ENCODE data around the gene UGT1A10. TPM values are rescaled to one million over a fixed set of nuclear protein-coding genes. Genes with fewer than 3 reads are reported as not detected.
"Not testable (repeated sequence)": the region's sequence is repeated elsewhere in the genome, so short reads cannot be mapped to it uniquely, and the experiment has no call there.

The UGT1A10 gene
- polyA plus RNA-seq, 1 donor, result not detected

- DNase-seq, result no peak
Observed at GRCh38 chr2:233743464-233744259, 107.4 kb downstream of the UGT1A10 start.

- DNase-seq, result no peak
Observed at GRCh38 chr2:233745073-233745755, 109.0 kb downstream of the UGT1A10 start.

GRCh38 chr2:233745838-233746237 lies 109.6 kb downstream of the UGT1A10 start:
- DNase-seq, result not testable (repeated sequence)

GRCh38 chr2:233746475-233747282 lies 110.4 kb downstream of the UGT1A10 start:
- DNase-seq, result no peak

GRCh38 chr2:233747283-233747544 lies 111.0 kb downstream of the UGT1A10 start:
- no peak for DNase-seq

GRCh38 chr2:233750689-233751088 lies 114.4 kb downstream of the UGT1A10 start:
- not testable (repeated sequence) for DNase-seq

- DNase-seq, result not testable (repeated sequence)
Observed at GRCh38 chr2:233751212-233752009, 115.2 kb downstream of the UGT1A10 start.

- no peak for DNase-seq
Observed at GRCh38 chr2:233754872-233755611, 118.8 kb downstream of the UGT1A10 start.

GRCh38 chr2:233756429-233757081 lies 120.3 kb downstream of the UGT1A10 start:
- no peak for DNase-seq

GRCh38 chr2:233758141-233758540 lies 121.9 kb downstream of the UGT1A10 start:
- DNase-seq, result no peak

- DNase-seq, result no peak
Observed at GRCh38 chr2:233758849-233759248, 122.6 kb downstream of the UGT1A10 start.

- DNase-seq, result no peak
Observed at GRCh38 chr2:233760043-233760442, 123.8 kb downstream of the UGT1A10 start, which contains the start of gene UGT1A1. TSS of gene UGT1A1 (plus strand) at chr2:233760270. CDS start at chr2:233760288, 18 bp downstream.

GRCh38 chr2:233761040-233761769 lies 125.0 kb downstream of the UGT1A10 start:
- DNase-seq, result no peak

GRCh38 chr2:233764264-233764663 lies 128.0 kb downstream of the UGT1A10 start:
- DNase-seq, result no peak

GRCh38 chr2:233764761-233765160 lies 128.5 kb downstream of the UGT1A10 start:
- no peak for DNase-seq

- DNase-seq, result no peak
Observed at GRCh38 chr2:233766416-233766815, 130.2 kb downstream of the UGT1A10 start.

GRCh38 chr2:233768076-233768475 lies 131.8 kb downstream of the UGT1A10 start:
- no peak for DNase-seq

- DNase-seq, result no peak
Observed at GRCh38 chr2:233769260-233769659, 133.0 kb downstream of the UGT1A10 start.

- no peak for DNase-seq
Observed at GRCh38 chr2:233772153-233772552, 135.9 kb downstream of the UGT1A10 start.

GRCh38 chr2:233772583-233772982 lies 136.3 kb downstream of the UGT1A10 start:
- DNase-seq, result no peak
